ENCODE measurements around the gene SLC36A1.

SLC36A1 gene

GRCh38 chr5:151532416-151532815 is 85.0 kb downstream of the SLC36A1 start:
- DNase-seq (ENCODE audit: low read depth in 2 of 2), result no peak

- DNase-seq (ENCODE audit: low read depth in 2 of 2), result no peak
Measured at GRCh38 chr5:151534350-151534749, 86.9 kb downstream of the SLC36A1 start.

GRCh38 chr5:151537044-151537443 is 89.6 kb downstream of the SLC36A1 start:
- DNase-seq (ENCODE audit: low read depth in 2 of 2), result no peak

GRCh38 chr5:151541571-151541970 is 94.2 kb downstream of the SLC36A1 start:
- no peak for DNase-seq (ENCODE audit: low read depth in 2 of 2)
